RPMI7951 (cell line): ENCODE data around the gene TLR6. TPM values are rescaled to one million over a fixed set of nuclear protein-coding genes. Genes with fewer than 3 reads are reported as not detected.
A peak's percentile ranks its signal among the peaks of the same experiment; 100 is the strongest.
"Not testable (repeated sequence)": the region's sequence is repeated elsewhere in the genome, so short reads cannot be mapped to it uniquely, and the experiment has no call there.

Experiments
- DNase-seq: peaks from one replicate; pipeline ENCODE4 v3.0.0-alpha.2; 2012; ENCODE audit warnings: low read depth
- total RNA-seq: library from RNA; depleted of rRNA; stranded (reverse); fragments of >200 nt; shearing (Covaris generic); gene quantifications from 2 replicates; pipeline ENCODE4 v1.2.3, GENCODE V29; 2014; rRNA removed

Gene TLR6
- total RNA-seq, 1 experiment from 2014 or later: 4.0 TPM

DNA sequence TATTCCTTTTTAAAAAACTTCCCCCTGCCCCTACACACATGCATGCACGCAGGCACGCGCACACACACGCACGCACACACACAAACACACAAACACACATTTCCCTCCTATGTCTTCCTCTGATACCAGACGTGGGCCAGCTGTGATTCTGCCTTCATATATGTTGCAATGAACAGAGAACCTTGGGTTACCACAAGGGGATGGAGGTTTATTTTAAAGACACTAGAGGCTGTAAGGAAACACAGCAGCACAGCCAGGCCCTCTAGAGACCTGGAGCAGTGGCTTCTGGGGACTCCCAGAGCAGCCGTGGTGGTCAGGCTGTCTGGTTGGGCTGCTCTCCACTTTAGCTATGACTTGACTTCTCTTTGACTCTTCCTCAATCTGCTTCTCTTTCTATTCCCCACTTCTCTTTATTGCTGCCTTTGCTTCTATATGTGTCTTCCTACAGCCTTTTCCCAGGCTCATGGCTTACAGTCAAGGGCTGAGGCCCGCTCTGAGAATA, 70.7 kb downstream of the TLR6 start:
- no peak for DNase-seq

DNA sequence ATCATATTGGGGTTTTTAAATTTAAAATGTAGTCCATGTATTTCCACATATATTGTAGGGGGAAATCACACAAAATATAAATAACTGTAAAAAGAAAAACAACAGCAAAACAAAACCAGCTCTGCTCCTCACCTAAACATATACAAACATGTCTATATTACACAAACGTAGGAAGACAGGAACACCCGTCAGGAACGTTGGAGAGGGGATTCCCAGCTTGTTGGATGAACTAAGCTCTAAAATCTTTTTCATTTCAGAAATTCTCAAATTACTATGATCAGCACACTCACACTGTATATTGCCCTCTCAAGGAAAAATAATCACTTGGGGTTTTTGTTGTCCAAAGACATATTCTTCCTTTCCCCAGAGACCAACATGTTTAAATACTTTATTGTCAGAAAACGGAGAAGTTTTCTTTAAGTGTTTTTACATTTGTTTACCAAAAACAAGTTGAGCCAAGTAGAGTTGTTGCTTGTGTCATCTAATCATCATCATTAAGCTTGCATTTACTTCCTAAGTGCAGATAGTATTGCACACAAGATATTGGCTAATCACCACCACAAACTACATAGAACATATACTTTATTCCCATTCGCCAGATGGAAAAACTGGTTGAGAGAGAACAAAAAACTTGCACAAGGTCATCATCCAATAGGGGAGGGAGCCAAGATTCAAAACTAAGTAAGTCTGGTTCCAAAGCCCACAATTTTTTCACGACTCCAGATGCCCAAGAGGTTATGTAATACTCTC, 71.4 kb downstream of the TLR6 start:
- DNase-seq: no peak

DNA sequence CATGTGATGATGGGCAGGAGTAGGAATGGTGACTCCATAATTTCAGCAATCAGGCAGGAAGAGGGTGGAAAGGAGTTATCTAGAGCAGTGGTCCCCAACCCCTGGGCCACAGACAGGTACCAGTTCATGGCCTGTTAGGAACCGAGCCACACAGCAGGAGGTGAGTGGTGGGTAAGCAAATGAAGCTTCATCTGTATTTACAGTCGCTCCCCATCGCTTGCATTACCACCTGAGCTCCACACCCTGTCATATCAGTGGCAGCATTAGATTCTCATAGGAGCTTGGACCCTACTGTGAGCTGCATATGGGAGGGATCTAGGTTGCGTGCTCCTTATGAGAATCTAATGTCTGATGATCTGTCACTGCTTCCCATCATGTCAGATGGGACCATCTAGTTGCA, 72.5 kb downstream of the TLR6 start:
- DNase-seq: no peak

DNA sequence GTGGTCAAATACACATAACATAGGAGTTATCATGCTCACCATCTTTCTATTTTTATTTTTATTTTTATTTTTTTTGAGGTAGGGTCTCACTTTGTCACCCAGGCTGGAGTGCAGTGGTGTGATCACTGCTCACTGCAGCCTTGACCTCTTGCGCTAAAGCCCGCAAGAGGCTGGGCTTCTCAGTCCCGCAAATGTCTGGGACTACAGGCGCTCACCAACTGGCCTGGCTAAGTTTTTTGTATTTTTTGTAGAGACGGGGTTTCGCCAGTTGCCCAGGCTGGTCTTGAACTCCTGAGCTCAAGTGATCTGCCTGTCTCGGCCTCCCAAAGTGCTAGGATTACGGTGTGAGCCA, 73.5 kb downstream of the TLR6 start:
- DNase-seq: no peak

DNA sequence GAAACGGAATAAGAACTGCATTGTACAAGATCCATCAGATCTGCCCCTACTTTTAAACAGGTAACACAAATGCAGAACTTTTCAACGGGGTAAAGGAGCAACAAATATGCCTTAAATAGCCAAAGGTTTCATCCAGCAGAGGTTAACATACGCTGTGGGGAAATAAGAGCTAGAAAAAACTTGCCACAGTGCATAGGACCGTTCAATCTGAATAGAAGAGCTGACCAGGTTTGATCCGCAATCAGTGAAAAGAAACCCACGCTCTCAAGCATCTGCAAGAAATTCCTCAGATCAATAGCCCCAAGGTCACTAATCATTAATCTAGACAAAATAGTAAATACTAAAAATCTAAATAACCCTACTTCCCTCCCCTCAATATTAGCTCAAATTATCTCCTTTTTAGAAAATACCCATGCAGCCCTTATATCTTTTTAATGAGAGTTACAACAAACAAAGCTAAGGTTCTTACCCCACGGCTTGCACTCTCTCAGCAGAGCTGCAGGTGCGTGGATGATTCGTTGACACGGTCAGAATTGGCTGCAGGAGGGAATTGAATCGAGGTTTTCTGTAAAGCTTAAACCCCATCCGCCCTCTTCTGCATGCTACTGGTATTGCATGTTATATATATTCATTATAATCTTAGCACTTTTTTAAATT, 74.0 kb downstream of the TLR6 start, which contains the start of gene TLR10:
TLR10 (minus strand) TSS at position 539 of the 657 bp plus-strand sequence. CDS start 7,400 bp downstream, outside the sequence.
- peak; percentile 44 for DNase-seq

DNA sequence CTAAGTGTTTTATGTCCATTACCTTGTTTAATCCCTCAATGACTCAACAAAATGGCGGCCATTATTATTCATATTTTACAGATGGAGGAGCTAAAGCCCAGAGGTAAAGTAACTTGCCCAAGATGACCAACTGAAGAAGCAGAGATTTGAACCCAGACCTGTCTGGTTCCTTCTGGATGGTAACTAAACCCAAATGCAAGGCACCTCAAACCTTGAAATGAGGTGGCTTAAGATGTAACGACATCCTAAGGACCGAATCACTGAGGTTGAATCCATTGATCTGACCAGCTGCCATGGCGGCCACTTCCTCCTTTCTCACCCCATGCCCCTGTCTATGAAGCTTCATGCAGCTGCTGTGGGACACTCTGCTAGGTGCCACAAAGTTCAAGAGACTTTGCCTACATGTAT, 74.8 kb downstream of the TLR6 start:
- no peak for DNase-seq

DNA sequence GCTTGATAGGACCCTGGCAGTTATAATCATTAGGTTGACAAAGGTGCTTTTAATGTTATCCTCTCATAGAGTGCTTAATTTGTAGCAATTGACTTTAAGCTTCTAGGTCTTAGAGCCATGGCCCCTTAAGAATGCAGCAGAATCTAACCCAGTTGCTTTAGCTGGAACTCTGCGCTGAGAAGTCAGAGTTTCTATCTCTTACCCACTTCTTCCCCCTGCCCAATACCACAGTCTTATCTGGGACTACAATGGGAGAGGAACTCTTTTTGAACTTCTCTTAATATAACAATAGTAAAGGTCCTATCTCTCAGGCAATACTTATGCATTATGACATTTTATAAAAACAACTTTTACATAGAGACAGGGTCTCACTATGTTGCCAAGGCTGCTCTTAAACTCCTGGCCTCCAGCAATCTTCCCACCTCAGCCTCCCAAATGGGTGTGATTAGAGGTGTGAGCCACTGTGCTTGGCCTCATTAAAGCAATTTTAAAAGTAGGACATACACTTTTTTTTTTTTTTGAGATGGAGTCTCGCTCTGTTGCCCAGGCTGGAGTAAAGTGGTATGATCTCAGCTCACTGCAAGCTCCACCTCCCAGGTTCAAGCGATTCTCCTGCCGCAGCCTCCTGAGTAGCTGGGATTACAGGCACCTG, 75.7 kb downstream of the TLR6 start:
- DNase-seq: no peak

DNA sequence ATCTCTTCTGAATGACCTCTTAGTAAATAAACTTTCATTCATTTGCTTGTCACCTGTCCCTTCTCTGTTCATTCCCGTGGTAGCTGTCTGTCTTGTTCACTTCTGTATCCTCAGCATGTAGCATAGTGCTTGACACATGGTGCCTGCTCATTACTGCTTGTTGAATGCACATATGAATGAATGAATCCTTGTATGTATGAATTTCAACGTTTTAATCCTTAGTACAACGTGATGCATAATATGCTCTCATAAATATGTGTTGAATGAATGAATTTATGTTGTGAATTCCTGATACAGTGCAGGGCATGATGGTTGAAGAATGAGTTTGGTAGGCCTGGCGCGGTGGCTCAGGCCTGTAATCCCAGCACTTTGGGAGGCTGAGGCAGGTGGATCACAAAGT, 76.8 kb downstream of the TLR6 start:
- no peak for DNase-seq

DNA sequence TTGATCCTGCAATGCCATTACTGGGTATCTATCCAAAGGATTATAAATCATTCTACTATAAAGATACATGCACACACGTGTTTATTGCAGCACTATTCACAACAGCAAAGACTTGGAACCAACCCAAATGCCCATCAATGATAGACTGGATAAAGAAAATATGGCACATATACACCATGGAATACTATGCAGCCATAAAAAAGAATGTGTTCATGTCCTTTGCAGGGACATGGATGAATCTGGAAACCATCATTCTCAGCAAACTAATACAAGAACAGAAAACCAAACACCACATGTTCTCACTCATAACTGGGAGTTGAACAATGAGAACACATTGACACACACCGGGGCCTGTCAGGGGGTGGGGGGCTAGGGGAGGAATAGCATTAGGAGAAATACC, 78.7 kb downstream of the TLR6 start:
- DNase-seq: not testable (repeated sequence)

DNA sequence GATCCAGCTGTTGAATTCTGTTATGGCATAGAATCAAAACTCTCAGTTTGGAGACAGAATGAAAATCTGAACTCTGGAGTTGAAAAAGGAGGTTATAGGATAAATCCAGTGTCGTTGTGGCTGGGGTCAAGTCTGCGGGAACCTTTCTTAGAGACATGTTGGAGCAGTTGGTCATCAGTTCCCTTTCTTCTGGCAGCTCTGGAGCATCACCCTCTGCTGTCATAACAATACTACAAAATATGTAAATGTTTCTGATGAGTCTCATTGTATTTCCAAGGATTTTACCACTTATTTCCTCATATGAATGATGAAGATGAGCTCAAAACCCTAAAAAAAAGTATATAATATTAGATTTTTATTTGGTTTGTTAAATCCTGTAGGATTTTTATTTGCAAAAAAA, 81.3 kb downstream of the TLR6 start:
- DNase-seq: no peak

DNA sequence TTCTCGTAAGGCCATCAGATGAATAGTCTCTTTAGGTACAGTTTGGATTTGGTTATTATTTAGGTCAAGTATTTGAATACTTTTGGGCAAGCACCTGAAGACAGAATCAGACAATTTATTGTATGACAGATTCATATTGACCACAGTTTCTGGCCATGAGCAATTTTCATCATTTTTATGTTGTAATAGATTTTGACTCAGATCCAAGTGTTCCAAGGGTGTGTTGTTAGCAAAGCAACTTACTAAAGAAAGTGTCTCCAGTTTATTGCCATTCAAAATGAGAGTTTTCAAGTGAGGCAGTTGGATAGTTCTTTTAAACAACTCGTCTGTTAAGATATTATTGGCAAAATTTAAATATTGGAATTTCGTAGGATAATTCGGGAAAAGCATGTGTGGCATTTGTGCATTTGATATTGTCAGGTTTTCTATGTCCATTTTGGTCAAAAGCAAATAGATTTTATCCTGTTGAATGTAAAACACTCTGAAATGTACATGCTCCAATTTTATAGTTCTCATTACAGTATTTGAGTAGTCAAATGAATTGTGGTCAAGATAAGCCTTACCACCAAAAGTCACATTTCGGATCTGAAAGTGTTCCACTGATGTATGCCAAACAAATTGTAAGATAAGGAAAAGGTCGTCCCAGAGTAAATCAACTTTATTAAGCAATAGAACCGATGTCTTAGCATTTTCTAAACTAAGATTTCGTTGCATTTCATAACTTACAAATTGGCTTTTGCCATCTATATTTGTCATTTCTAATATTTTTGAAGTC, 82.2 kb downstream of the TLR6 start:
- DNase-seq: no peak

Other genes with a start within 250 kb of the TLR6 start
- gene KLF3, start 192.6 kb downstream of the TLR6 start, total RNA-seq: 7.9 and 8.1 TPM in 2 replicates
- 0.10 TPM in 1 of 2 replicates, not detected in the other for gene TLR10, start 73.8 kb downstream of the TLR6 start, total RNA-seq
- 6.1 and 14.4 TPM in 2 replicates for gene TLR1, start 52.0 kb downstream of the TLR6 start, total RNA-seq
- gene FAM114A1, start 11.0 kb upstream of the TLR6 start, total RNA-seq: 150 and 162 TPM in 2 replicates
- gene TMEM156, start 175.6 kb upstream of the TLR6 start, total RNA-seq: 0.12 and 0.49 TPM in 2 replicates
- 30.1 and 35.7 TPM in 2 replicates for gene KLHL5, start 205.4 kb upstream of the TLR6 start, total RNA-seq